CD14-positive monocyte (primary cell): Measurements from ENCODE around the gene LCE2A. TPM values are rescaled to one million over a fixed set of nuclear protein-coding genes. Genes with fewer than 3 reads are reported as not detected.

Experiments used
- DNase-seq, 3 donors: peaks; one replicate each; pipeline ENCODE4 v3.0.0-alpha.2; 2011 to 2022
- H2AFZ ChIP-seq: 2 replicates; pipeline ENCODE4 v1.6.0; 2012; ENCODE audit warnings: mild to moderate bottlenecking, low read depth, low read length, inconsistent platforms; ENCODE audit not compliant: insufficient read depth, poor library complexity, severe bottlenecking
- H3K27ac ChIP-seq, 2 donors: 1 replicate in 1 of 2; 2 replicates in 1 of 2; pipeline ENCODE4 v1.5.1; 2012 to 2013; ENCODE audit warnings: low read length in 2 of 2, control low read depth in 1 of 2, inconsistent platforms in 1 of 2, low read depth in 1 of 2, mild to moderate bottlenecking in 1 of 2
- H3K27me3 ChIP-seq, 2 donors: one replicate each; pipeline versions ENCODE4 v1.6.0 to v1.6.1; 2011 to 2013; ENCODE audit warnings: low read length in 2 of 2; ENCODE audit not compliant: control insufficient read depth in 2 of 2, insufficient read depth in 2 of 2
- H3K36me3 ChIP-seq, 2 donors: replicated peaks in 1 of 2; 1 replicate in 1 of 2; 2 replicates in 1 of 2; pipeline versions ENCODE4 v1.5.1 to v1.6.1; 2012 to 2013; ENCODE audit warnings: low read length in 2 of 2, control low read depth in 1 of 2, inconsistent platforms in 1 of 2, mild to moderate bottlenecking in 1 of 2; ENCODE audit not compliant: insufficient read depth in 2 of 2, control insufficient read depth in 1 of 2
- H3K4me1 ChIP-seq, 2 donors: 1 replicate in 1 of 2; 2 replicates in 1 of 2; pipeline versions ENCODE4 v1.5.1 to v1.6.1; 2012 to 2013; ENCODE audit warnings: low read length in 2 of 2, control low read depth in 1 of 2, inconsistent platforms in 1 of 2, mild to moderate bottlenecking in 1 of 2, moderate library complexity in 1 of 2; ENCODE audit not compliant: insufficient read depth in 2 of 2, control insufficient read depth in 1 of 2
- H3K4me2 ChIP-seq: replicated peaks from 2 replicates; pipeline ENCODE3; 2012; ENCODE audit warnings: low read length, moderate library complexity, mild to moderate bottlenecking; ENCODE audit not compliant: poor library complexity, severe bottlenecking; ENCODE audit errors: extremely low read depth
- H3K4me3 ChIP-seq, 3 experiments: fragments of 200-600 bp in 1 of 3; sonication (generic) in 1 of 3; replicated peaks in 1 of 3; 1 replicate in 2 of 3; 2 replicates in 1 of 3; pipeline ENCODE4 v1.5.1; 2011 to 2013; ENCODE audit warnings: low read length in 3 of 3, mild to moderate bottlenecking in 3 of 3, control low read depth in 2 of 3, low read depth in 2 of 3, inconsistent platforms in 1 of 3, moderate library complexity in 1 of 3
- H3K79me2 ChIP-seq: 2 replicates; pipeline ENCODE4 v1.6.0; 2012; ENCODE audit warnings: mild to moderate bottlenecking, control low read depth, inconsistent platforms, low read length, moderate library complexity; ENCODE audit not compliant: insufficient read depth
- H3K9ac ChIP-seq: 2 replicates; pipeline ENCODE4 v1.6.0; 2017; ENCODE audit warnings: low read length, mild to moderate bottlenecking; ENCODE audit not compliant: insufficient read depth, poor library complexity, severe bottlenecking
- H3K9me3 ChIP-seq, 2 donors: replicated peaks in 1 of 2; 1 replicate in 1 of 2; 2 replicates in 1 of 2; pipeline versions ENCODE4 v1.5.1 to v1.6.1; 2012 to 2013; ENCODE audit warnings: low read length in 2 of 2, control low read depth in 1 of 2; ENCODE audit not compliant: control insufficient read depth in 1 of 2, insufficient read depth in 1 of 2
- H4K20me1 ChIP-seq: 2 replicates; pipeline ENCODE4 v1.6.0; 2012; ENCODE audit warnings: mild to moderate bottlenecking, low read length, control low read depth, moderate library complexity; ENCODE audit not compliant: insufficient read depth
- H3K27ac Mint-ChIP-seq, 7 donors: one replicate each; pipeline ENCODE4 v1.8.0; 2020; ENCODE audit warnings: mild to moderate bottlenecking in 7 of 7, mixed read lengths in 7 of 7, moderate library complexity in 6 of 7, inconsistent platforms in 2 of 7
- H3K27me3 Mint-ChIP-seq, 3 donors: one replicate each; pipeline ENCODE4 v1.8.0; 2021 to 2022; ENCODE audit warnings: low read depth in 3 of 3, mild to moderate bottlenecking in 3 of 3, mixed read lengths in 3 of 3, moderate library complexity in 3 of 3, inconsistent platforms in 1 of 3
- H3K36me3 Mint-ChIP-seq, 2 donors: one replicate each; pipeline ENCODE4 v1.8.0; 2020; ENCODE audit warnings: mixed read lengths in 2 of 2, inconsistent platforms in 1 of 2, mild to moderate bottlenecking in 1 of 2
- H3K4me1 Mint-ChIP-seq: one replicate; pipeline ENCODE4 v1.8.0; 2020; ENCODE audit warnings: mild to moderate bottlenecking, mixed read lengths
- H3K4me3 Mint-ChIP-seq, 2 donors: one replicate each; pipeline ENCODE4 v1.8.0; 2020; ENCODE audit warnings: mild to moderate bottlenecking in 2 of 2, mixed read lengths in 2 of 2, moderate library complexity in 1 of 2
- H3K9me3 Mint-ChIP-seq, 7 donors: one replicate each; pipeline ENCODE4 v1.8.0; 2020 to 2022; ENCODE audit warnings: mixed read lengths in 7 of 7, mild to moderate bottlenecking in 6 of 7, moderate library complexity in 6 of 7, inconsistent platforms in 2 of 7
- CTCF ChIP-seq: fragments of 200-600 bp; IDR thresholded peaks from one replicate; pipeline ENCODE4 v1.8.0; 2022; ENCODE audit warnings: antibody characterized with exemption, mild to moderate bottlenecking
- WGBS: methylation state at CpG from one replicate; pipeline ENCODE4 v1.1.5; 2013; ENCODE audit warnings: missing lambda C conversion rate; ENCODE audit not compliant: insufficient coverage; 5-methylcytosine and 5-hydroxymethylcytosine counted together
- intact Hi-C, 2 donors: fragments of 100-400 bp; cut with micrococcal nuclease; formaldehyde crosslinking; loops; one replicate each; pipeline versions ENCODE4 v1.15.0 to v1.15.1; 2023
- polyA plus RNA-seq, 3 donors: library from polyadenylated mRNA; depleted of rRNA in 1 of 3; unstranded in 2 of 3; stranded (reverse) in 1 of 3; fragments of 300-500 nt in 2 of 3; fragments of >200 nt in 1 of 3; fragmentation: Illumina TruSeq in 2 of 3; gene quantifications; 1 replicate in 2 of 3; 2 replicates in 1 of 3; pipeline ENCODE4 v1.2.3, GENCODE V29; 2012 to 2021

LCE2A gene
- polyA plus RNA-seq, 3 donors = not detected

- H3K4me1 ChIP-seq = no peaks in the 10 kb centered on the region
- H3K4me3 Mint-ChIP-seq = no peak overlapping the region
- no peaks in the 10 kb centered on the region for H3K79me2 ChIP-seq
- no peak for TF ChIP-seq CTCF
- no peaks in the 10 kb centered on the region for H3K36me3 ChIP-seq
- H3K27me3 Mint-ChIP-seq = peaks cover 5 to 8% (median 7%) of the 10 kb centered on the region in 3 donors
- intact Hi-C loops = no loop called here
- H3K36me3 Mint-ChIP-seq = no peaks in the 10 kb centered on the region
- no peak overlapping the region for H3K27ac Mint-ChIP-seq
- H3K27me3 ChIP-seq = no peaks in the 10 kb centered on the region
- no peaks in the 10 kb centered on the region for H4K20me1 ChIP-seq
- no peaks in the 10 kb centered on the region for H3K9me3 Mint-ChIP-seq
- DNase-seq = no peak
- no CpG with 5 or more reads among the region's 2 CpGs for WGBS
- H3K4me1 Mint-ChIP-seq = peaks cover 3% of the 10 kb centered on the region
- H3K9me3 ChIP-seq = no peaks in the 10 kb centered on the region
- no peak overlapping the region for H3K27ac ChIP-seq
- no peak overlapping the region for H3K4me3 ChIP-seq
- H3K9ac ChIP-seq = no peak overlapping the region
- H3K4me2 ChIP-seq = no peak overlapping the region
- no peak overlapping the region for H2AFZ ChIP-seq
These were observed 41.7 kb upstream of the LCE2A start for GRCh38 chr1:152656459-152656858.

DNA sequence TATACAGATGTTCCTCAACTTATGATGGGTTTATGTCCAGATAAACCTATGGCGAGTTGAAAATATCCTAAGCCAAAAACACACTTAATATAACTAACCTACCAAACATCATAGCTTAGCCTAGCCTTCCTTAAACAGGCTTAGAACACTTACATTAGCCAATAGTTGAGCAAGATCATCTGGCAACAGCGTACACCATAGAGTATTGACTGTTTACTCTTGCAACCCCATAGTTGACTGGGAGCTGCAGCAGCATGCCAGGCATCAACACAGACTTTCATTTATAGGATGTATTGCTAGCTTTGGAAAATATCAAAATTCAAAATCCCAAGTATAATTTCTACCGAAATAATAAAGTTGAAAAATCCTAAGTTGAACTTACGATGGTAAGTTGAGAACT lies 40.5 kb upstream of the LCE2A start:
- Mint-ChIP-seq H3K27ac (no peak overlapping the region), H3K4me1 (peaks cover 3% of the 10 kb centered on the region), H3K9me3 (no peaks in the 10 kb centered on the region), H3K36me3 (no peaks in the 10 kb centered on the region), H3K27me3 (peaks cover 3 to 8% (median 6%) of the 10 kb centered on the region in 3 donors), H3K4me3 (no peak overlapping the region)
- DNase-seq = no peak
- TF ChIP-seq CTCF = no peak
- no peak overlapping the region for H3K9ac ChIP-seq
- no peaks in the 10 kb centered on the region for H3K27me3 ChIP-seq
- WGBS = 83% methylated on average over 1 of the region's 4 CpGs
- H3K4me3 ChIP-seq = no peak overlapping the region
- no peaks in the 10 kb centered on the region for H3K36me3 ChIP-seq
- H4K20me1 ChIP-seq = no peaks in the 10 kb centered on the region
- intact Hi-C loops = no loop called here
- H3K9me3 ChIP-seq = no peaks in the 10 kb centered on the region
- no peak overlapping the region for H2AFZ ChIP-seq
- no peaks in the 10 kb centered on the region for H3K4me1 ChIP-seq
- no peak overlapping the region for H3K27ac ChIP-seq
- no peaks in the 10 kb centered on the region for H3K79me2 ChIP-seq
- no peak overlapping the region for H3K4me2 ChIP-seq
